Lung microvascular endothelial cell (primary cell): ENCODE data around the gene EEF2. TPM values are rescaled to one million over a fixed set of nuclear protein-coding genes. Genes with fewer than 3 reads are reported as not detected.

Experiments
- DNase-seq, 2 donors: peaks; one replicate each; pipeline versions ENCODE4 v3.0.0 to v3.0.0-alpha.2; 2010; ENCODE audit warnings: low read depth in 2 of 2
- total RNA-seq: library from RNA; depleted of rRNA; stranded (reverse); fragments of >200 nt; gene quantifications from 2 replicates; pipeline ENCODE4 v1.2.1, GENCODE V29; 2014

Gene EEF2
- total RNA-seq, 1 donor from 2014 or later: 2,063 TPM

- DNase-seq: peak; percentile 79 to 80
Observed at GRCh38 chr19:3986260-3987041, 1.2 kb upstream of the EEF2 start.

- no peak for DNase-seq
Observed at GRCh38 chr19:3985643-3986259, 488 bp upstream of the EEF2 start.

GRCh38 chr19:3984584-3984907 is 717 bp downstream of the EEF2 start:
- DNase-seq: no peak

GRCh38 chr19:3983936-3984583 is 1.2 kb downstream of the EEF2 start:
- DNase-seq: peak; percentile 56 to 59

- DNase-seq: no peak
Observed at GRCh38 chr19:3983542-3983914, 1.7 kb downstream of the EEF2 start.

GRCh38 chr19:3982701-3983541 is 2.3 kb downstream of the EEF2 start:
- DNase-seq: peak; percentile 9 to 52

GRCh38 chr19:3981736-3982681 is 3.3 kb downstream of the EEF2 start:
- peak; percentile 1 for DNase-seq

GRCh38 chr19:3981373-3981735 is 3.9 kb downstream of the EEF2 start:
- peak in 1 of 2 donors; percentile 0 for DNase-seq

- peak in 1 of 2 donors; percentile 1 for DNase-seq
Observed at GRCh38 chr19:3980353-3981251, 4.7 kb downstream of the EEF2 start.

- no peak for DNase-seq
Observed at GRCh38 chr19:3979674-3980352, 5.5 kb downstream of the EEF2 start.

GRCh38 chr19:3979289-3979673 is 6.0 kb downstream of the EEF2 start:
- peak; percentile 1 to 2 for DNase-seq

- DNase-seq: peak in 1 of 2 donors; percentile 1
Observed at GRCh38 chr19:3978145-3978544, 7.1 kb downstream of the EEF2 start.

- peak; percentile 3 to 7 for DNase-seq
Observed at GRCh38 chr19:3977242-3978143, 7.8 kb downstream of the EEF2 start.

- peak; percentile 1 to 4 for DNase-seq
Observed at GRCh38 chr19:3976495-3977241, 8.6 kb downstream of the EEF2 start.

GRCh38 chr19:3975637-3976087 is 9.6 kb downstream of the EEF2 start:
- peak; percentile 0 to 13 for DNase-seq

GRCh38 chr19:3975144-3975543 is 10.1 kb downstream of the EEF2 start:
- peak in 1 of 2 donors; percentile 1 for DNase-seq
